Muscle of leg (tissue), 11 donors: Measurements from ENCODE around the gene ATM. TPM values are rescaled to one million over a fixed set of nuclear protein-coding genes. Genes with fewer than 3 reads are reported as not detected.
A peak's percentile ranks its signal among the peaks of the same experiment; 100 is the strongest.

Experiments used
- DNase-seq: peaks from one replicate; pipeline ENCODE4 v3.0.0; 2013
- H3K27ac ChIP-seq: one replicate; pipeline ENCODE4 v1.5.1; 2013; ENCODE audit warnings: mild to moderate bottlenecking, low read length, control low read depth
- H3K27me3 ChIP-seq: one replicate; pipeline ENCODE4 v1.6.1; 2013; ENCODE audit warnings: low read length; ENCODE audit not compliant: control insufficient read depth, insufficient read depth
- H3K36me3 ChIP-seq: one replicate; pipeline ENCODE4 v1.6.1; 2013; ENCODE audit warnings: low read length; ENCODE audit not compliant: control insufficient read depth, insufficient read depth
- H3K4me1 ChIP-seq: one replicate; pipeline ENCODE4 v1.6.1; 2013; ENCODE audit warnings: low read length; ENCODE audit not compliant: control insufficient read depth, insufficient read depth
- H3K4me3 ChIP-seq: one replicate; pipeline ENCODE4 v1.5.1; 2013; ENCODE audit warnings: low read length, control low read depth
- H3K9me3 ChIP-seq: replicated peaks from 2 replicates; pipeline ENCODE4 v1.6.1; 2013; ENCODE audit warnings: low read depth, low read length; ENCODE audit not compliant: control insufficient read depth
- WGBS: methylation state at CpG from one replicate; pipeline ENCODE4 v1.1.5; 2013; ENCODE audit warnings: missing lambda C conversion rate; ENCODE audit not compliant: insufficient coverage; 5-methylcytosine and 5-hydroxymethylcytosine counted together
- polyA plus RNA-seq, 8 donors: library from polyadenylated mRNA; unstranded; fragments of 120-200 nt; gene quantifications; one replicate each; pipeline versions ENCODE4 v1.2.1 to v1.2.3, GENCODE V29; 2013; ENCODE audit warnings: inconsistent platforms in 1 of 8, low replicate concordance in 1 of 8; ENCODE audit not compliant: insufficient read length in 8 of 8, insufficient read depth in 1 of 8
- total RNA-seq: library from RNA; stranded (reverse); fragments of 120-200 nt; gene quantifications from one replicate; pipeline ENCODE4 v1.2.4, GENCODE V29; 2013

The ATM gene
- total and polyA plus RNA-seq, 9 donors: 27.8 to 53.8 (median 35.8) TPM

DNA sequence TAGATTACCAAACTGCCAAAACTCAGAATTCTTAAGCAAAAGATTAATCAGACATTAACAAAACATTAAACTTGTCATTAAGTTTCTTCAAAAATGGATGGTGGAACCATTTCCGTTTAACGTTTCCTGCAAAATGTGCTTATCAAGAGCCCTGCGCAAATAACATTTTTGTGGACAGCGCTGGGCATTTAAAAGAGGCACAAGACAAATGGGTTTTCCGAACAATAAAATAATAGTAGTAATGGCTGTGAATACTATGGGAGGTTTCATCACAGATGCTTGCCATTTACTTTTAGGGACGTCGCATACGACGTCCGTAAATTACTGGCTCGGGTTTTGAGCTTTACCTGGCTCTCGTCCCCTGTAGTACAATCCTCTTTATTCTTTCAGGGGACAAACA, 1.5 kb upstream of the ATM start:
- Histone ChIP-seq H3K27me3 (no peaks in the 10 kb centered on the region), H3K36me3 (peaks cover 3% of the 10 kb centered on the region), H3K9me3 (no peaks in the 10 kb centered on the region), H3K4me3 (peak overlapping the region; percentile 88), H3K4me1 (peaks cover 11% of the 10 kb centered on the region), H3K27ac (peak overlapping the region; percentile 98)
- DNase-seq: peak; percentile 21
- 2% methylated on average over 8 of the region's 12 CpGs for WGBS

DNA sequence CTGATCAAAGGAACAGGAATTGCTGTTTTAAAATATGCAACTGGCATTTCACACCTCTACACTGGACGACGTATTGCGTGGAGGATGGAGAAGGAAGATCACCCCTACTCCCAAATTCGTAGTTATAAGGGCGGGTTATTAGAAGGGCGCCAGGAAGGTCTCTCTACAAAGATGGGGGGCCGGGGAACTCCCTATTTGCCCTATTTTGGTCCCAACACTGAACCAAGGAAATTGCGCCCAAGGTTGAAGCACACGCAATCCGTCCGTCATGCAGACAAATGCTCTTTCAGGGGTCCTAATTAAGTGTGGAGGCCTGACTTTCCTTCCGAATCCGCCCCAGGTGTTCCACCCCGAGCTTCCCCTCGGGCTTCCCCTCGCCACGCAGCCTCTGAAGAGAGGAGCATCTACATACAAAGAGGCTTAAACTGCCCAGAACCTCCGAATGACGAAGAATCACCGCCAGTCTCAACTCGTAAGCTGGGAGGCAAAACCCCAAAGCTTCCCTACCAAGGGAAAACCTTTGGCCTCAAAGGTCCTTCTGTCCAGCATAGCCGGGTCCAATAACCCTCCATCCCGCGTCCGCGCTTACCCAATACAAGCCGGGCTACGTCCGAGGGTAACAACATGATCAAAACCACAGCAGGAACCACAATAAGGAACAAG, 825 bp upstream of the ATM start:
- Histone ChIP-seq H3K4me3 (peak overlapping the region; percentile 88), H3K36me3 (peaks cover 3% of the 10 kb centered on the region), H3K27me3 (no peaks in the 10 kb centered on the region), H3K27ac (peak overlapping the region; percentile 98), H3K4me1 (peaks cover 11% of the 10 kb centered on the region), H3K9me3 (no peaks in the 10 kb centered on the region)
- DNase-seq: no peak
- WGBS: 0% methylated on average over 24 of the region's 29 CpGs

DNA sequence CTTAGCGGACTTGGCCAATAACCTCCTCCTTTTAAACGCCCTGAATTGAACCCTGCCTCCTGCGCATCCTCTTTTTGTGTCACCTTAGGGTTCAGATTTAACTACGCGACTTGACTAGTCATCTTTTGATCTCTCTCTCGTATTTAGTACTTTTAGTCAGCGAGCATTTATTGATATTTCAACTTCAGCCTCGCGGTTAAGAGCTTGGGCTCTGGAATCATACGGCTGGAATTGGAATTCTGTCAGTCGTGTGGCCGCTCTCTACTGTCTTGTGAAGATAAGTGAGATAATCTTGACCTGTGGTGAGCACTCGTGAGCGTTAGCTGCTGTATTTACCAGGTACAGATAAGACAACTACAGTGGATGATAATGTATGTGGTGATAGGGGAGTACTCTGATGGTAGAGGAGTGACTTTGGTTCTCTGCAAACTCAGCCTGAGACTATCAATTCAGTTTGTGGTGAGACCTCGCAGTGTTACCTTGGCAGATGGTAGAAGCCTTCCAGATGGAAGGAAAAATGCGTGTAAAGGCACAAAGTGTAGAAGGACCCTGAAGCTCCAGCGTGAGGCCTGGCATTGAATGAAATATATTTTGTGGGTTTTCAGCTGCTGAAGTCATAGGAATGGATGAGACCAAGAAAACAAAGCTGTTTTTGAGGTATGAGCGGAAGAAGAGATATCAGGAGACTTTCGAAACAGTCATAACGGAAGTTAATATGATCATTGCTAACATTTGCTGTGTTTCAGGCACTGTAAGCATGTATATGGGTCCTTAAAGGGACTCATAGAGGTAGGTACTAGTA, 682 bp downstream of the ATM start:
- Histone ChIP-seq H3K4me1 (peaks cover 11% of the 10 kb centered on the region), H3K4me3 (peak overlapping the region; percentile 88), H3K36me3 (peaks cover 3% of the 10 kb centered on the region), H3K27me3 (no peaks in the 10 kb centered on the region), H3K27ac (peak overlapping the region; percentile 98), H3K9me3 (no peaks in the 10 kb centered on the region)
- whole genome bisulfite sequencing: 14% methylated on average over 16 of the region's 20 CpGs
- DNase-seq: no peak

DNA sequence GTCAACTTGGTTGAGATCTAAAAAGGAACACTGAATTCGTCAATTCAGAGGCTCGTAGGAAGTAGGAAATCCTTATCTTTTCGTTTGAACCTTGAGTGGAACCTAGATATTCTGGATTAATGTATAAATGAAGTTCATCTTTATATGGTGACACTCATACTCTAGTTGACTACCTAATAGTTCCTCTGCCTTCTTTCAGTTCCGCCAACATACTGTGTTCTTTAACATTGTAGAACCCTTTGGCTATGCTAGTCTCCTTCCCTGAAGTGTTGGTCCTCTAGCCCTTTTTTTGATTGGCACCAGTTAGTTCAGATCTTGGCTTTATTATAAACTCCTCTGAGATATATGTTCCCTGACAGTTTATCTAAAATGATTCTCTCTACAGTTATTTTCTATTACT, 1.5 kb downstream of the ATM start:
- Histone ChIP-seq H3K27ac (peak overlapping the region; percentile 98), H3K9me3 (no peaks in the 10 kb centered on the region), H3K27me3 (no peaks in the 10 kb centered on the region), H3K4me1 (peaks cover 11% of the 10 kb centered on the region), H3K4me3 (peak overlapping the region; percentile 88), H3K36me3 (peaks cover 2% of the 10 kb centered on the region)
- DNase-seq: peak; percentile 13
- WGBS: no CpG with 5 or more reads among the region's 4 CpGs

DNA sequence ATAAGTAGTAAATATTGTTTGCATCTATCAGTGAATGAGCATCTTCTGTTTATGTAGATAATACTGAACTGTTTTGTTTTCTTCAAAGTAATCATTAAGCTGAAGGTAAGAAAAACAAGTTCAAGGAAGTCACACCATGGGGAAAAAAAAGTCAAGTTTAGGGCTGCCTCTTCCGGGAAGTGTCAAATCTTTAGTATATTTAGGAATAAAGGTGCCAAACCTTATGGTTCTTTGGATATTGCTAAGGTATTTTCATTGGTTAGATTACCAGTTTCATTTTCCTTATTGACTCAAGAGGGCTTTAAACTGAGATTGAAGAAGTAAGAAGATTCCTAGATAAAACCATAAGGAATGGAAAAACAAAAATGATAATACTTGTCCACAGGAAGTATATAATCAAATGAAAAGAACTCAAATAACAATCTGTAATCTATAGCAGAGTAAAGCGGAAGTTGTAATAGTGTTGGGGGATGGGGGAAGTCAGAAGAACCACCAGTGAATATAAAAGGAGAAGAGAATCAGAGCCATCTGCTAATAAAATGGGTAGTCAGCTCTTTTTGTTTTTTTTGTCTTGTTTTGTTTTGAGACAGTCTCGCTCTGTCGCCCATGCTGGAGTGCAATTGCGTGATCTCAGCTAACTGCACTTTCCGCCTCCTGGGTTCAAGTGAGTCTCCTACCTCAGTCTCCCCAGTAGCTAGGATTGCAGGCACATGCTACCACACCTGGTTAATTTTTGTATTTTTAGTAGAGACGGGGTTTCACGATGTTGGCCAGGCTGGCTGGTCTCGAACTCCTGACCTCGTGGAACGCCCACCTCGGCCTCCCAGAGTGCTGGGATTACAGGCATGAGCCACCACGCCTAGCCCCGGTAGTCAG, 2.3 kb downstream of the ATM start:
- WGBS: 100% methylated on average over 7 of the region's 14 CpGs
- Histone ChIP-seq H3K27ac (no peak overlapping the region), H3K4me3 (no peak overlapping the region), H3K36me3 (peaks cover 9% of the 10 kb centered on the region), H3K9me3 (no peaks in the 10 kb centered on the region), H3K4me1 (peaks cover 11% of the 10 kb centered on the region), H3K27me3 (no peaks in the 10 kb centered on the region)
- peak; percentile 43 for DNase-seq

DNA sequence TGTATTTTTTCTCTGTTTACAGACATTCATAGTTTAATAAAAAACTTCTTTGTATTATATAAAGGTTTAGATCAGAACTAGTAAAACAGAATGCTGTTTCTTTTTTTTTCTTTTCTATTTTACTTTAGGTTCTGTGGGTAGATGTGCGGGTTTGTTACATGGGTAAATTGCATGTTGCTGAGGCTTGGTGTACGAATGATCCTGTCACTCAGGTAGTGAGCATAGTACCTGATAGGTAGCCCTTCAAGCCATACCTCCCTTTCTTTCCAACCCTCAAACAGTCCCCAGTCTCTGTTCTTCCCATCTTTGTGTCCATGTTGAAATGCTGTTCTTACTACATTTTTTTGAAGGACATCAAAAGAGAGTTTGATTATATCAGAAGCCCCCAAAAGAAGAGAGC, 3.2 kb downstream of the ATM start:
- peaks cover 17% of the 10 kb centered on the region for H3K36me3 ChIP-seq
- H3K4me1 ChIP-seq: peaks cover 7% of the 10 kb centered on the region
- no peak overlapping the region for H3K4me3 ChIP-seq
- WGBS: no CpG with 5 or more reads among the region's 2 CpGs
- no peaks in the 10 kb centered on the region for H3K27me3 ChIP-seq
- H3K27ac ChIP-seq: no peak overlapping the region
- DNase-seq: no peak
- no peaks in the 10 kb centered on the region for H3K9me3 ChIP-seq

DNA sequence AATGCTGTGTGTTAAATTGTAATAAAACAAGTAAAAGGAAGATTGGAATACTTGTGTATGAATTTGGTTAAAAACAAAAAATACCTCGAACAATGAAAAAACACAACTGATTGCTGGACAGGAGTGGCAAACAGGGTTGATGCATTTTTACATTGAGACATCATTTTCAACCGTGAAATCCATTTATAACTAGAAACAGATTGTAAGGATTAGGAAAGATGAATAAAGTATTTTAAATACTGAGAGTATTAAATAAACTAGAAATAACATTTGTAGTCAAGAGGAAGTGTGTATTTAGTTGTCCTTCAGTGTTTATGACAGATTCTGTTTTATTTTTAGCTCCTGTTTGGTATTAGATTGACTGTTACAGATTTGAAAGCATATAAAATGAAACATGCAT, 5.4 kb downstream of the ATM start:
- H3K4me1 ChIP-seq: peaks cover 3% of the 10 kb centered on the region
- H3K27ac ChIP-seq: no peak overlapping the region
- WGBS: no CpG with 5 or more reads among the region's 2 CpGs
- peaks cover 26% of the 10 kb centered on the region for H3K36me3 ChIP-seq
- no peaks in the 10 kb centered on the region for H3K27me3 ChIP-seq
- DNase-seq: no peak
- H3K9me3 ChIP-seq: no peaks in the 10 kb centered on the region
- H3K4me3 ChIP-seq: no peak overlapping the region

DNA sequence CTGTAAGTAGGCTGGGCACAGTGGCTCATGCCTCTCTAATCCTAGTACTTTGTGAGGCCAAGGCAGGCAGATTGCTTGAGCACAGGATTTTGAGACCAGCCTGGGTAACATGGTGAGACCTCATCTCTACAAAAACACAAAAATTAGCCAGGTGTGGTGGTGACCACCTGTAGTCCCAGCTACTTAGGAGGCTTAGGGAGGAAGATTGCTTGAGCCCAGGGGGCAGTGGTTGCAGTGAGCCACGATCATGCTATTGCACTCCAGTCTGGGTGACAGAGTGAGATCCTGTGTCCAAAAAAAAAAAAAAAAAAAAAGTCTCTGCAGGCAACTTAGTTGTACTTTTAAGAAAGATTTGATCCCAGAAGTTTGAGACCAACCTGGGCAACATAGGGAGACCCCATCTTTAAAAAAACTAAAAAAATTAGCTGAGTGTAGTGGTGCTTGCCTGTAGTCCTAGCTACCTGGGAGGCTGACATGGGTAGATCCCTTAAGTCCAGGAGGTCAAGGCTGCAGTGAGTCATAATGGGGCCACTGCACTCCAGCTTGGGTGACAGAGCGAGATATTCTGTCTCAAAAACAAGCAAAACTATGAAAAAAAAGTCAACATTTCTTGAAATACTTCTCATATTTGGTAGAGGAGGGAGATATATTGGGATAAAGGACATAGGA, 10.5 kb downstream of the ATM start:
- peaks cover 44% of the 10 kb centered on the region for H3K36me3 ChIP-seq
- H3K4me1 ChIP-seq: no peaks in the 10 kb centered on the region
- 100% methylated on average over 1 of the region's 2 CpGs for WGBS
- DNase-seq: no peak
- no peak overlapping the region for H3K4me3 ChIP-seq
- no peak overlapping the region for H3K27ac ChIP-seq
- no peaks in the 10 kb centered on the region for H3K27me3 ChIP-seq
- H3K9me3 ChIP-seq: no peaks in the 10 kb centered on the region

DNA sequence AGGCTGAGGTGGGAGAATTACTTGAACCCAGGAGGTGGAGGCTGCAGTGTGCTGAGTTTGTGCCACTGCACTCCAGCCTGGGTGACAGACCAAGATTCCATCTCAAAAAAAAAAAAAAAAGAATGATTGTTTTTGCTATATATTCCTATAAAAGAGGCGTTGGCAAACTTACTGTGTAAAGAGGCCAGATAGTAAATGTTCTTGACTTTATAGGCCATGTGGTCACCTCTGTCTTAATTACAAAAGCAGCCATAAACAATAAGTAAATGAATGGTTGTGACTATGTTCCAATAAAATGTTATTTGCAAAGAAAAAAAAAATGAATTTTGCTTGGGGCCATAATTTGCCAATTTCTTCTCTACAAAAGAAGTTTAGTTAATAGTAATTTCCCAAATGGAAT, 12.3 kb downstream of the ATM start:
- H3K36me3 ChIP-seq: peaks cover 40% of the 10 kb centered on the region

More for the DNA sequence above, 12.3 kb downstream of the ATM start:
- H3K4me3 ChIP-seq: no peak overlapping the region
- no peaks in the 10 kb centered on the region for H3K27me3 ChIP-seq
- H3K4me1 ChIP-seq: no peaks in the 10 kb centered on the region
- WGBS: no CpG with 5 or more reads among the region's 1 CpG
- no peak overlapping the region for H3K27ac ChIP-seq
- DNase-seq: no peak
- H3K9me3 ChIP-seq: no peaks in the 10 kb centered on the region
